Subcutaneous adipose tissue (tissue), 4 donors: ENCODE data around the gene TNS3. TPM values are rescaled to one million over a fixed set of nuclear protein-coding genes. Genes with fewer than 3 reads are reported as not detected.

ENCODE experiments used
- total RNA-seq, 4 donors: library from RNA; depleted of rRNA; stranded (reverse); fragments of >200 nt; gene quantifications; one replicate each; pipeline ENCODE4 v1.1.0, GENCODE V29; 2016
- TF ChIP-seq, protein P1 (sequence below): fragments of 450-650 bp; IDR thresholded peaks from one replicate; pipeline ENCODE4 v1.5.1; 2016; ENCODE audit warnings: low read depth, mild to moderate bottlenecking, control low read depth, antibody characterized with exemption, moderate library complexity

Gene TNS3
- total RNA-seq, 4 donors from 2014 or later, result 104 to 137 (median 110) TPM

DNA sequence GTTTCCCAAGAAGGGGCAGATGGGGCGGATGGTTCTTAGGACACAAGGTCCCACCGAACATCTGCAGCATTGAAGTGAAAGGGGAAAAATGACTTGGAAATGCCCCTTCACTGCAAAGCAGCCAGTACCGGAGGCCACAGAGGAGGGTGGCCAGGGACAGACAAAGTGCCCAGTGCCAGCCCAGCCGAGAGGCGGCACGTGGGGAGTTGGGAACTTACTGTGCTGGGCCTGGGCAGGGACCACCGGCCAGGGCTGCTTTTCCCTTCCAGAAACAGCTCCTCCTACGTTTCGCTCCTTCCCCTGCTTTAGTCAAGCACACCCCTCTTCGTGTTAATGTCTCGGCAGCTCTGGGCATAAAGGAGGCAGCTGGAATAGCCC is 129.2 kb downstream of the TNS3 start:
- TF ChIP-seq, protein P1, sequence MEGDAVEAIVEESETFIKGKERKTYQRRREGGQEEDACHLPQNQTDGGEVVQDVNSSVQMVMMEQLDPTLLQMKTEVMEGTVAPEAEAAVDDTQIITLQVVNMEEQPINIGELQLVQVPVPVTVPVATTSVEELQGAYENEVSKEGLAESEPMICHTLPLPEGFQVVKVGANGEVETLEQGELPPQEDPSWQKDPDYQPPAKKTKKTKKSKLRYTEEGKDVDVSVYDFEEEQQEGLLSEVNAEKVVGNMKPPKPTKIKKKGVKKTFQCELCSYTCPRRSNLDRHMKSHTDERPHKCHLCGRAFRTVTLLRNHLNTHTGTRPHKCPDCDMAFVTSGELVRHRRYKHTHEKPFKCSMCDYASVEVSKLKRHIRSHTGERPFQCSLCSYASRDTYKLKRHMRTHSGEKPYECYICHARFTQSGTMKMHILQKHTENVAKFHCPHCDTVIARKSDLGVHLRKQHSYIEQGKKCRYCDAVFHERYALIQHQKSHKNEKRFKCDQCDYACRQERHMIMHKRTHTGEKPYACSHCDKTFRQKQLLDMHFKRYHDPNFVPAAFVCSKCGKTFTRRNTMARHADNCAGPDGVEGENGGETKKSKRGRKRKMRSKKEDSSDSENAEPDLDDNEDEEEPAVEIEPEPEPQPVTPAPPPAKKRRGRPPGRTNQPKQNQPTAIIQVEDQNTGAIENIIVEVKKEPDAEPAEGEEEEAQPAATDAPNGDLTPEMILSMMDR, result no peak

DNA sequence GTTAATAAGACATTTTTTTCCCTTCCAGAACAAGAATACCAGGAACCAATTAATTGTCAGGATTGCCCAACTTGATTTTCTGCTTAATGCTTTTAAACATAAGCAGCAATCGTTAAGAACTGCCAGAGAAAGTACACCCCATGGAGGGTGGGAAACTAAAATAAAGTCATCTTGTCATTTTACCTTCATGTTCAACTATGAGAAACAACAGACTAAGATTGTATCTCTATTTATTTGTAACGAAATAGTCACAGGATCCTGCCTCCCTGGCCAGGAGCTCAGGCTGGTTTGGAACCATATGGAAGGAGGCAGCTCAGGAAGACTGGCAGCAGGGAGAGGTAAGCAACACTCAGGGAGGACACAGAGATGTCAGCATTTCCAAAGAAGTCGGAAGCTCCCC is 129.6 kb downstream of the TNS3 start:
- TF ChIP-seq, protein P1, result no peak

DNA sequence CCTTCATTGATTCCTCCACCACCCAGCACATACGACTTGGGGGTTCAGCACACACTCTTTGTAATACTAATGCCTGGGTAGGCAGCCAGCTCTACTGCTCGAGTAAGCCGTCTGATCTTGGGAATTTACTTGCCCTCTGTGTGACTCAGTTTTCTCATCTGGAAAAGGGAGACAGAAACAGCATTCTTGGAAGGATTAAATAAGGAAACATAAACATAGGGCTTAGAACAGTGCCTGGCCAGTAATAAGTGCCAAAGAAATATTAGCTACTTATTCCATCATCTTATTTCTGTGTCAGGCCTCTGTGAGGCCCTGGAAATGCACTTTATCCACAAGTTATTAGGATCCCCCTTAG is 130.1 kb downstream of the TNS3 start:
- TF ChIP-seq, protein P1, result no peak

DNA sequence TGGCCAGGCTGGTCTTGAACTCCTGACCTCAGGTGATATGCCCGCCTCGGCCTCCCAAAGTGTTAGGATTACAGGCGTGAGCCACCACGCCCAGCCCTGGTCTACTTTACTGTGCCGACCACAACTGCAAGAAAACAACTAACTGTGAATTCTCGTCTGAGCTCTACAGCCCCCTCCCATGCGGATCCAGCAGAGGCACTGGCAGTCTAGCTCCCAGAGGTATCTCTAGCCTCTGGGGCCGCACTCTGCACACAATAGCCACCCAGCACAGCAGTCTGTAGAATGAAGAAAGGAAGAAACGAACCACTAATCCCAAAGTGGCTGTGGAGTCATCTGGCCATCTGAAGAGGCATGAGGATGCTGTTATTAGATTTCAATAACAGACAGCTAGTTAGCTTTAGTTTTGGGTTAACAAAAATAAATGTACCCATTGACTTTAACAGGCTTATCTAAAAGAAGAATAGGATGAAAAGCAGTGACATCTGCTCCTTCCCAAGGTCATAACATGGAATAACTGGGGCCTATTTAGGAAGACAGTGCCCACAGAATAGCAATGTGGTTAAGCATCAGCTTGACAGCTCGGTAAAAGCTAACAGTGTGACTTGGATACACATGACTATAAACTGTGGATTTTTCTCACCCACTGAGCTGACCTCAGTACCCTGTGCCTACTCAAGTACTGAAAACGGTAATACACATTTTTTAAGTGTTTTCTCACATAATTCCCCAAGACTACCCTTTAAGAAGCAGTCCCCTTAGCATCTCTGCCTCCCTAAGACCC is 131.9 kb downstream of the TNS3 start:
- TF ChIP-seq, protein P1, result no peak

DNA sequence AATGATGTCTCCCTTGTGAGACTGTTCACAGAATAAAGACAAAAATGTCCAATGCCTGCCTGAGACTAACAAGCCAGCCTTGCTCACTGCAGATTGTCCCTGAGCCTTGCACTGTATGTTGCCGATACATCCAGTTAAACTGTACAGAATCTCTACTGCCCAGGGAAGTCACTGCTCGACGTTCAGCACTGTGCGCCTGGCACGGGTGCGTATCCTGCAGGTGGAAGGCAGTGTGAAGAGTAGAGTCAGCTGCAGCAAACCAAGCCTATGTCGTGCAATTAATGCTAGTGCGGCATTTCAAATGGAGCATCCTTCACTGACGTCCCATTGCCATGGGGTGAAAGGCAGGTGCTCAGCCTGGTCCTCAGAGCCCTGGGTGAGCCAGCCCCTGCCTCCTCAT is 132.9 kb downstream of the TNS3 start:
- TF ChIP-seq, protein P1, result no peak

DNA sequence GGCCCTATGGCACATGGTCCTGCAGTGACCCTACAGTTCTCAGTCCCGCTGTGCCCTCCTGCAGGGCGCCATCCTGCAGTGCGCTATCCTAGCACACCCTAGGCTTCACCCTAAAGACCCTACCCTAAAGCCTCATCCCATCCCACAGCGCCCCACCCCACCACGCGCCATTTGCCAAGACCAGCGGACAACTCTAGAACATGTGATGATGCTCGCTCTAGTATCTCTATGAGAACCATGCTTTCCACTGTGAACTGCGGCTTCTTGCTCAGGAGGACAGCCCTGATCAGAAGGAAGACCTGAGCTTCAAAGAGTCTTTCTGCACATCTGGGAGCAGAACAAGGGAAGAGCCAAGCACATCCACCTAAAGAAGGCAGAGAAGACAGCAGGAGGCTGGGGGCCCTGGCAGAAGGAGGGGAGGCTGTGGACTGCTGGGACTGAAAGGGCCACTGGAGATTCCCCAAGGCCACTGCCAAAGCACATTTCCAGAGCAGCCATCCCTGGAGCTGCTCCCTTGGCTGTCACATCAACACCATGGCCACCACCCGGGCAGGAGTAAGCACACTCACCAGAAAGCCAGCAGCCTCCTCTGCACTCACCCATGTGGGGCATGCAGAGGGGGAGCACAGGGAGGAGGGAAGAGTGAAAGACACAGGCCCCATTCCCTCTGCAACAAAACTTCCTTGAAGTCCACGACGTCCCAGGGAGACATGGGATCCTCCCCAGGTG is 134.1 kb downstream of the TNS3 start:
- TF ChIP-seq, protein P1, result no peak

DNA sequence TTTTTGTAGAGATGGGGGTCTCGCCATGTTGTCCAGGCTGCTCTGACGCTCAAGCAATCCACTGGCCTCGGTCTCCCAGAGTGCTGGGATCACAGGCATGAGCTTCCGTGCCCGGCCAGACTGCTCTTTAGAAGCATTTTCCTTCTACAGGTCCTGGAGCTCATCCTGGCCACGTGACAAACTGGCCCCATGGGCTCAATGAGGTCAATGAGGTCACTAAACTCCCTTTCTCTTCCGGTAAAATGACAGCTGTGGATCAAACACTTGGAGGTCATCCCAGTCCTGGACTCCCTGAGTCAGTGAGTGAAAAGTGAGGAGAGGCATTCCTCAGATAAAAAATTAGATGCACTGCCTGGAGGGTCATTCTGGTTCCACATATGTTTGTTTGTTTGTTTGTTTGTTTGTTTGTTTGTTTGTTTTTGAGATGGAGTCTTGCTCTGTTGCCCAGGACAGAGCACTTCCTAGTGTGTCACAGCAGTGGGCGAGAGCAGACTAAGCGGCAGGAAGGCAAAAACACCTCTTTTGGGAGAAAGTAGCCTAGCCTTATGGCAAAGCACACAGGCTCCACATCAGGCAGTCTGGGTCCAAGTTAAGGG is 134.9 kb downstream of the TNS3 start:
- TF ChIP-seq, protein P1, result no peak
